Measurements from ENCODE around the gene SEMA3C.

The SEMA3C gene

DNA sequence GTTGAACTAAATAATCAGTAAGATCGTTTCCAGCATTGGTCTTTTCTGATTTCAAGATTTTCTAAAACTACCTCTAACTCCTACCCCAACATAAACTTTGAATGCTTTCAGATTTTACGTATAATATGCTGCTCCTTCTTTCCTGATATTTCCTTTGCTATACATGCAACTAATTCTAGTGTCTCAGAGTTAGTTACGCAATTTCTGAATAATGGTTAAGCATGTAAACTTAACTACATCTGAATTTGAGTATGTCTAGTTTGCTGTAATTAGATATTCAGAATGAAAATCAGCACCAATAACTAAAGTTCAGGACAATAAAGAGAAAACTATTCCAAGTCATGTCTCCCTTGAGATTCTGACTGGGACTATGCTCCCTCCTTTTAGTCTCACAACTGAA lies 71.0 kb downstream of the SEMA3C start:
- DNase-seq = no peak

DNA sequence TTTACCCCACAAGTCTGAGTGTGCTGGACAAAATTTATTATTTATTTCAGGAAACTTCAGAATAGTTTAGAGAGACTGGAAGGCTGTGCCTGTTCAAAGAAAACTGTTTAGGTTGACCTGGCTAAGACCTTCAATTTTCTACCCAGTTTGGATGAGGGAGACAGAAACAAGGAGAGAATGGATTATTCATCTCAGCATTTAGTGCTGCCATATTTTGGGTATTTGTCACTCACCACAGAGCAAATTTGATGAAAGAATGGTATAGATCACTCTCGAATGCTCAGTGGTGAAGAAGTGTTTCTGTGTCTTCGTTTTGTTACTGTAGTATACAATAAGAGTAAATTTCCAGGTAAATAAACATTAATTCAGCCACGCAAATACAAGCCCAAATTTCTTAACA lies 71.8 kb downstream of the SEMA3C start:
- DNase-seq = no peak

DNA sequence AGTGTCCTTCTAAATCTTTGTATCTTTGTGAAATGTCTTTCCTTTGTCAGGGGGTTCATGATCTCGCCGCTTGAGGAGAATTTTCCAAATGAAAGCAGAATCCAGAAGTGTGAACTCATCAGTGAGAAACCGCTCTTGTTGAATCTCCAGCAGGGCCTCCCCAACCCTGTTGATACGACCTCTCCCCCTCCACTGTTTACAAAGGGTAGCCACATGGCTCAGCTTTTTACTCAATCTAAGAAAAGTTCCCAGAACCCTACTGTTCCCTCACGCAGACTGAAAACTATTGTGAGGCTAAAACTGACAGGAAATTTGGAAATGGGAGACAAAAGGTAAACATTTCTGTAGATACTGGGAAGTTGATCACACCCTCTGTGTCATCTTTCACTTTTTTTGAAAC lies 73.9 kb downstream of the SEMA3C start:
- DNase-seq = no peak

DNA sequence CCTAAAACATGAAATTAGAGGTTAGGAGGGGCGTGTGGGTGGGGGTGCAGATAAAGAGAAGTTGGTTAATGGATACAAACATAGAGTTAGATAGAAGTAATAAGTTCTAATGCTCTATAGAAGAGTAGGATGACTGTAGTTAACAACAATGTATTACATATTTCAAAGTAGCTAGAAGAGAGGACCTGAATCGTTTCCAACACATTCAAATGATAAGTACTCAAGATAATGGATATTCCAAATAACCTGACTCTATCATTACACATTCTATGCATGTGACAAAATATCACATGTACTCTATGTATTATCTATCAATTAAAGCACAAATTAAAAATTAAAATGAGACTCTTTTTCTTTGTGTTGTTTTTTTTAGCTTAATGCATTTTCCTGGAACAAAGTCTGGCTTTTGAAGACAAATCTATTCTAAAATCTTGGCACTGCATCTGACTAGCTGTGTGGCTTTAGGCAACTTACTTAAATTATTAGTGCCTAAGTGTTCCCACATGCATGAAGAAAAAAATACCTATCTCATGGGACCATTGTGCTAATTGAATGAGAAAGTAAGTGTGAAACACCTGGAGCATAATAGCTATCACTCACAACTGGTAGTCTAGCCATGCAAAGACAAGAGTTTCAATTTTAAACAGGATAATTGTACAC lies 75.7 kb downstream of the SEMA3C start:
- DNase-seq = no peak

DNA sequence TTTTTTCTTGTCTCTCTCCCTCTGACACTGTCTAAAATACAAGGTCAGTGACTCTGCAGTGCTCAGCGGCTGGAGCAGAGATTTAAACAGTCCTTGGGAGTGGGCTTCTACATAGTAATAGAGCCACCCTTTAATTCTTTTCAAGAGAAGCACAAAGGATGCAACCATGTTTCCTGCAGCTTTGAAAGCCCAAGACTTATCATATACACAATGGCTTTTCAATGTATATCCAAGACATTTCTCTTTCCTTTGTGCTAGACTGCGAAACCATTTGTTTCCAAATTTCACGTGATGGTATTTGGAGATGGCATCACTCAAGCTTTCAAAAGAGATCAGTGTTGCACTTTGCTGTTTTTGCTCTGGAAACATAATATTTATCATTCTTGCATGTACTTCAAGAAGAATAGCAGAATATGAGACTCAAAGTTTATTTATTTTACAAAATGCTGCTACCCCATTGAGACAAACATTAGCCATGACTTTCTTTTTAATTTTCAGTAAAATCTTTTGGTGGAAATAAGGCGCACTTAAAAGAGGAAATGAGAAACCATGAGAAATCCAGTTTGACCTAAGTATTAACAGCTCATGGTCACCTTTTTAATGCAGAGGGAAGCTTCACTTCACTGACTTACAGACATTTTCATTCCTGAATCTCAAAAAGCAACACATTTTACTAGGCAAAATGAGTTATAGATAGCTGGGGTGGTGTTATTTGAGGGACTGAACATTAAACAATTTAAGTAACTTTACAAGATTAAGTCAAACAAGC lies 76.6 kb downstream of the SEMA3C start:
- no peak for DNase-seq

DNA sequence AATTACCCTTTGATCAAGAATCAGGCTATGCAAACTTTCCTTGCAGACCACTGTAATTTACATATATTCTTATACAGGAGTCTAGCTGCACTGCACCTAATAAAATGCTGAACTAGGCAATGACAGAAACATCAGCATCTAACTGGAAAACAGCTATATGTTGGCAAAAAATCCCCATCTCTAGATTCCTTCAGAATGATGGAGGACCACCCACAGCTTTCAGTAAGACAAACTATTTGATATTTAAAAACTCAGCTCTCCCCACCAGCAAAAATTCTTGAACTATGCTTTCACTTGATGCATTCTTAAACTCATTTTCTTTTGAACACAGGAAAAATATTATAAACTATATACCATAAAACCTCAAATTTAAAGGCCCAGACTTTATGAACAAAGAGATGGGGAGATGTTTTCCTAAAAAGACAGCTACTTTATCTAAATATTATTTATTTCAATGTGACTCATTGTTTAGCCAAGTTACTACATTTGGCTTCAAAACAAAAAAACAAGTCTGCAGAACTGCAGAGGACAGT lies 77.4 kb downstream of the SEMA3C start:
- DNase-seq = no peak

DNA sequence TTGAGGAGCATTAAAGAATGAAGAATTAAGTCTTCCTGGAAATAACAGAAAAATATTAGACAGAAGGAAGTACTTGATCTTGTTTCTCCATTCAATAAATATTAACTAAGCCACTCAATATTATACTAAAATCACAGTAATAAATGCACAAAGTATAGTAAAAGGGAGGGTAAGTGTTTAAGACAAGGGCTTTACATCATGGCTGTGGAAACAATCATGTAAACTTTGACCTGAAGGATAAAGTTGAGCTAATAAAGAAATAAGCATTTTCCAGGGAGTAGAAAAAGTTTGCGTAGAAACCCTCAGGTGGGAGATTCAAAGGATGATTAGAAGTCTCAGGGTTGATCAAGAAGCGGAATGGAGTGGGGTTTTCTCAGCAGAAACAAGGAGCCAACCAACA lies 78.2 kb downstream of the SEMA3C start:
- DNase-seq = no peak

DNA sequence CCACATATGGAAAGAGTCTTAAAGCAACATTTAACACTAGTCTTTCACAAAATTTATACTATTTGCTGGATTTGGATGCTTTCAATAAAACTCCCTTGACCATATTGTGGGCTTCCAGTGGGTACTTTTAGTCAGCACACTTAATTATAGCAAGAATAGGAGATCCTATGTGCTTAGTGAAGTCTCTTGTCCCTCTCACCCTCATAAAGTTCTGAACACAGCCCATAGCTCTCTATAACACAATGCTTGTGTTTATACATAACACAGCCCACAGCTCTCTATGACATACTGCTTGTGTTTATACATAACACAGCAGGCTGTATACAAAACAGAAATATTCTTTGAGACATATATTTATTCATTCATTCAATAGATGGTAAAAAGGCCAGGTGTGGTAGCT lies 79.0 kb downstream of the SEMA3C start:
- peak; percentile 14 for DNase-seq

DNA sequence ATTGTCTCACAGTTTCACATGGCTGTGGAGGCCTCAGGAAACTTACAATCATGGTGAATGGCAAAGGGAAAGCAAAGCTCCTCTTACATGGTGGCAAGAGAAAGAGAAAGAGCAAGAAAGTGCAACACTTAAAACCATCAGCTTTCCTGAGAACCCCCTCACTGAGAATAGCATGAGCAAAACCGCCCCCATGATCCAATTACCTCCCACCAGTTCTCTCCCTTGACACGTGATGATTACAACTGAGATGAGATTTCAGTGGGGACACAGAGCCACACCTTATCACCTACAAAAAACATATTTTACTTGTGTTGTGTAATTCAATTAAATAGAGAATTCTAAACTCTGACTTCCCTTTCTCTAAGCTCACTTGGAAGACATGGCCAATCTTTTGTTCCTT lies 80.2 kb downstream of the SEMA3C start:
- no peak for DNase-seq

DNA sequence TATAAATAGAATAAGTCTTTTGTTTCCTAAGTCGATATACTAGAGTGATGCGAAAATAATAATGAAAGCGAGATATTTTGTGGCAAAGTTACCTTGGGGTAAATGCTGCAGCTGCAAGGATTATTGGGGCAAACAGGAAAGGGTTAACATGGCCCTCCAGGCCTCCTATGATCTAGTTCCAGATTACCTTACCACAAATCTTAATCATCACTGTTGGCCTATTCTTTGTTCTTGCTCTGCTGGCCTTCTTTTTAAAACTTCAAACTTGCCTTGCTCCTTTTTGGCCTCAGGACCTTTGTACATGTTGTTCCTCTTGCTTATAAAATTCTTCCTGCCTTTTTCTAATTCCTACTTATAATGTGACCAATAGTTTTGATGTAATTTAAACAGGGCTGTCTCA lies 81.5 kb downstream of the SEMA3C start:
- no peak for DNase-seq

DNA sequence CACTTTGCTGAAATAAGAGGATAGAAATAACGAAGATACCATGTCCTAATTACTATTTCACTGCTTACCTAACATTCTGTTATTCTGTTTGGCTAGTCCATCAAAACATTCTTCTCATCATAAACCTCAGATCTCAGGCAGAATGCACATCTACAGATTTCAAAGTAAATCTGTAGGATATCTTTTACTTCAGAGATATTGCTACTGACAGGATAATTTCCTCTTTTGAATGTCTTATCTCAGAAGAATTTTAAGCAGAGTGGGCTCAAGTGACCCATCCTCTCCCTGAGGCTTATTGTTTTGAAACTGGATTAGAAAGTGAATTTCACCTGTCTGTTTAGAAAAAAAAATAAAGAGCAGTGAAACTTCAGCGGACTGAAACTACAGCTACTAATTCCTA lies 83.6 kb downstream of the SEMA3C start:
- DNase-seq = no peak

DNA sequence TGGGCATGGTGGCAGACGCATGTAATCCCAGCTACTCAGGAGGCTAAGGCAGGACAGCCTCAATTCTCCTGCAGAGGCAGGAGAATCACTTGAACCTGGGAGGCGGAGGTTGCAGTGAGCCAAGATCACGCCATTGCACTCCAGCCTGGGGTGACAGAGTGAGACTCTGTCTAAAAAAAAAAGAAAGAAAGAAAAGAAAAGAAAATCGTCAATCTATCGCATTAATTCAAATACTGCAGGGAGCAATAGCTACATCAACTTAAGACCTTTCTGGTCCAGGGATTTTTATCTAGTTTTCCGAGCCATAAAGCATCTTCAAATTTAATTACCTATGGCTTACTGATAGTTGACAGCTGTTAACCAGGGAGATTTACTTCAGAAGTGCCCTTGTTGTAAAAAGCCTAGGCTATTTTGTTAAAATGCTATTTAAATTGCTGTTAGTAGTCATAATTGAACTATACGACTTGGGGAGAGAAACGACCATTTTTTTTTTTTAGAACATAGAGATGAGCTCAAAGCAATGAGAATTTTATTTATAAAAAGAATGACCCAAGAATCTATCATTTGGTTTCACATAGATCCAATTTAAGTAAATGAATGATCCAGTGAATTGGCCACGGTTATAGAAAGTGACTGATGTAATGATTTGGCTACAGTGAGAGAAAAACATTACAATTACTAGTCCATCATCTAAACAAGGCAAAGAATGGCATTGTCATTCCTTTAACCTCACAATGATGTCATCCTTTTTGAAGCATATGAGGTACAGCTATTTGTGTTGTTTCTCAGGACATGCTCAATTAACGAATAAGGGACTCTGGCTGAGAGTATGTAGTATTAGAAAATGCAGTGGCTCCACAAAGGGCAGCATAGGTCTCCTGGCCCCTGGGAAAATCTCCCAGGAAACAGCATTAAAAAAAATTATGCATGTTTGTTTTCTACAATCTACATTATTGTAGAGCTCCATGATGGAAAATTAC lies 85.3 kb downstream of the SEMA3C start:
- DNase-seq = peak; percentile 23

DNA sequence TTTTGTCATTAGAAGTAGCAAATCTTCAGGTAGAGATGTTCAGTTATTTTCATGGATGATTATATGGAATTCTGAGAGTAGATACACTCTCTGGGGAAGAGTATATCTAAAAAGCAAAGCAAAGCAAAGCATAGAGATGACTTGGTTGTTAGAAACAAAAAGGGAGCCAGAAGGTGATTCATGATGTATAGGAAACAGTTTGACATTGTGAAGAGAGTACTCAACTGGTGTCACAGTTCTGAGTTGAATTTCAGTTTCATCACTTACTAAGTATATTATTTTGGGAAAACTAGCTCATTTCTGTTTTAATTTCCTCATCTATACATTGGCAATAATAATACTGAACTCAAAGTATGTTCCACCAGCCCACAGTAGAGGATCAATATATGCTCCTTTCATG lies 86.8 kb downstream of the SEMA3C start:
- DNase-seq = no peak

DNA sequence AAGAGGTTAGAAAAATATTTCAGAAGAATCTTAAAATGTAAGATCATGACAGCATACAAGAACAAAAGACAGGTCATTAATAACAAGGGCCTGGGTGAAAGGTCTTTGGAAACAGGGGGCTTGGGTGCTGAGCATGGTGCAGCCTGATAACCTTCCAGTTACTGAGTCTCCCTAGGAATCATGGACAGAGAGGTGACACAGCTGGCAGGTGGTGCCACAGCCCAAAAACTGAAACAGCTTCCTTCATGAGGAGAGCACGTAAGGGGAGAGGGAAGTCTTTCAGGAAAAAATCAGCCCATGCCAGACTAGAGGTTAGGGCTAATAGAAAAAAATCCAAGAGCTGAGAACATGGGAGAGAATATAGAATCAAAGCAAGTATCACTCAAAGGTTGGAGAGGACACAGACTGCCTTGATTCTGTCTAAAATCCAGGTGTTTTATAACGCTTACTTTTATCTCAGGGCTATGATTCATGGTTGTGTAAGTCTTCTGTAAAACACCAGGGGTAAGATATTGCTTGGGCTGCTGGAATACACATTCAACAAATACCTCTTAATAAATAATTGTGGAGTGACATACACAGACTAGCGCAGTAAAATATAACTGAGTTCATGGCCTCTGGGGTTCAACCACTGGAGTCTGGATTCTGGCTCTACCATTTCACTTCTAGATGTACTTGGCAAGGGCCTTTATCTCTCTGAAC lies 88.1 kb downstream of the SEMA3C start:
- no peak for DNase-seq

DNA sequence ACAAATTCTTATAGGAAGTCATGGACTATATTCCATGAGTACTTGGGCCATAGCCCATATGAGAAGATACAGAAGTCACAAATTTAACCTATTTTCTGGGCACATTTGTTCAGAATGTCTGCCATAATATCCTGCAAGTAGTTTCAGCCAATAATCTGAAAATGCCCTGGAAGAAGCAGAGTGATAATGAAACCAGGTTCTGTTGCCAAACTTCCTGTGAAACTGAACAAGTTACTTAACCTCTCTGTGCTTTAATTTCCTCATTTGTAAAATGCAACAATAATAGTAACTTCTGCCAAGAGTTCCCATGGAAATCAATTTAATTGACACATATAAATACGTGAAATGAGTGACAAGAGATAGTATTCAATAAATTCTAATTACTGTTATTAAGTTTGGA lies 88.8 kb downstream of the SEMA3C start:
- no peak for DNase-seq

DNA sequence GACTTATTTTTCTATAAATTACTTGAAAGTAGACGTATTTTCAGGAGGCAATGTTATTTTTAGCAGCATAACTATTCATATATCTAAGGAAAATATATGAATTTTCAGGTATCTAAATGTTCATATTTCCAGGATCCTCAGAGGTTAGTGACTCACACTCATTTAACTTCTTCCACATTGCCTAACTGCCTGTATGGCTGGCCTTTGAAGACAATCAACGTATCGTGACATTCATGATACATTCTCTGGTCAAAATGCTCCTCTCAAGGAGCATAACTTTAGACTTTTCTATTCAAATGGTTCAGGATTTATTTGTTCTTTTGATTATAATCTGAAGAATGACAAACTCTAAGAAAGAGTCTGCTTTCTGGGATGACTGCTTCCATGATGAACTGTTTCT lies 89.3 kb downstream of the SEMA3C start:
- no peak for DNase-seq

DNA sequence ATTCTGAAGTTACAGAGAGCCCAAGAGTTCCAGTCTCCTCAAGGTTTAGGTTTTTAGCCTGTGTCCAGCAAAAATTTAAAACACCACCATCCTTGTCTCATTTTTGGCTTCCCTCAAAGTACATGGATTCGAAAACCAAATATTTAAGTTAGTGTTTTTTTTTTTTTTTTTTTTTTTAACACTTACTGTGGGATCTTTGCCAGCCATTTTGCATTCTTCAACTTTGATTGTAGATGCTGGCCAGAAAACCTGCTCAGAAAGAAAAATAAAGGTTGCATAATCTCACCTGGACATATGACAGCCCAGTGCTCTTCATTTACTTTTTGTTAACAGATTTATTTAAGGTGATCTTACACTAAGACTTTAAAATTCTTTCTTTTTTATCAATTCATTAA lies 91.6 kb downstream of the SEMA3C start:
- DNase-seq = no peak

DNA sequence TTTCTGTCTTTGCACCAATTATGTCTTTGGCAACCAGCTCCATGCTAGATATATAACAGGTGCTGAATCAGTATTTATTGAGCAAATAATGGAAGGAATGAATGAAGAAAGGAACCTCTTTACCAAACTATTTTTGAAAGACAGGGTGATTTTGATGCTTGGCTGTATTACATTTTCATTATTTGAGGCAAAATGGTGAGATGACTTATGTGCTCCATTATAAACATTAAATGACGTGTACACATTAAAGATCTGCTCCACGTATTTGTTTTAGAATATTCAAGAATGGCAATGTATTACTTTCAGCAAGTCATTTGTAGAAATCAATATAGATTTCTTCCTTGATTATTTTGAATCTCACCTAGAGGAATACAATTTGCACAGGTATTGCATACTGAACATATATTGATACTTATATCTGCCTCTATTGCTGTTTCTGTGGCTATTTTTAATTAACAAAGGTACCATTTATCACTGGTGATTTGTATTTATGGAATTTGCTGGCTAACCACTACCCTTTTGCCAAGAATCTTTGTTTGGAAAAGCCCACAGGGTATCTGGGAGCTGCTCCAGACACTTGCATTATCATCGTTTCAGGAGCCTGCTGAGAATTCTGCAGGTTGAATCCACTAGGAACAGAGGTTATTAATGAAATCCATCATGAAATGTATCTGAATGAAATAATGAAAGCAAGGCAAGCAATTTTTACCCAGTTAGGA lies 92.2 kb downstream of the SEMA3C start:
- no peak for DNase-seq

DNA sequence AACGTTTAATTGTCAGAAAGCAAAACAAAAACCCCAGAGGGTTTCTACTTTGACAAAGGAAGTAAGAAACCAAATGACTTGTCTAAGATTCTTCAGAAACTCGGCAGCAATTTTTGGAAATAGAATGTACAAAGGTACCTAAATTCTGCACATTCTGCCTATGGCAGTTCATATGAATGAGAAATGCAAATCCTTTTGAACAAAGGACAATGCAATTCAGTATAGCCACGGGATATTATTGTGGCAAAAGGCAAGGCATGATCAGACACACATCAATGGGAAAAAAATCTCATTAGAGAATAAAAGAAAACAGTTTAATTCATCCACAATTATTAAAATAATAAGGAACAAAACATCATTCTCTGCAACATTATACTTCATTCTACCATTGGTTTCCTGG lies 93.4 kb downstream of the SEMA3C start:
- no peak for DNase-seq

DNA sequence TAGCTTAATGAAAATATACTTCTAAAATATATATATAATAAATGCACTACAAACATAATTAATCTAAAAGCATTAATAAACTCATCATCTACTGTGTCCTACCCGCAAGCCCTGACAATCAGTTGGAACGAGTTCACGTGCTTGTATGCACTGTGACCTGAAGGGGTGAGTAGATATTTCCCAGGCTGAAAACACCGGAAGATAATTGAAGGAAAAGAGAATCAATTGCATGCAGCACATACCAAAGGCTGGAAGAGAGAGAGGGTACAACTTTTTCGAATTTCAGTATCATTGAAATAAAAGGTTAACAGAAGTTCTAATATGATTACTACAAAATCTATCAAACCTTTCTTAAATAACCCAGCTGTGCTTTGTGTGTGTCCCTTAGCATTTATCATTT lies 94.6 kb downstream of the SEMA3C start:
- no peak for DNase-seq

DNA sequence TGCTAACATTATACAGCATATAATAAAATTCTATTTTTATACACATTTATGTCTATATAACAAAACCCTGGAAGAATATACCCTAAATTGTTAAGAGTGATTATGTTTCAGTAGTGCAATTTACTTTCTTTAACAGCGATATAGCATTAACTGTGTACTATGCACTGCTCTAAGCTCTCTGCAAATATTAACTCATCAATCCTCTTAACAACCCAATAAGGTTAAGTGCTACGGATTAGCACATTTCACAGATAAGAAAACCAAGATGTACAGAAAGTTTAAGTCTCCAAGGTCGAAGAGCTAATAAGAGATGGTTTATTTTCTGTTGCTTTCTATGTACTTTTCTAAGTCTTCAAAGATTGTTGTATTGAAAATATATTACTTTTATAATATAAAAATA lies 95.8 kb downstream of the SEMA3C start:
- DNase-seq = peak; percentile 8

DNA sequence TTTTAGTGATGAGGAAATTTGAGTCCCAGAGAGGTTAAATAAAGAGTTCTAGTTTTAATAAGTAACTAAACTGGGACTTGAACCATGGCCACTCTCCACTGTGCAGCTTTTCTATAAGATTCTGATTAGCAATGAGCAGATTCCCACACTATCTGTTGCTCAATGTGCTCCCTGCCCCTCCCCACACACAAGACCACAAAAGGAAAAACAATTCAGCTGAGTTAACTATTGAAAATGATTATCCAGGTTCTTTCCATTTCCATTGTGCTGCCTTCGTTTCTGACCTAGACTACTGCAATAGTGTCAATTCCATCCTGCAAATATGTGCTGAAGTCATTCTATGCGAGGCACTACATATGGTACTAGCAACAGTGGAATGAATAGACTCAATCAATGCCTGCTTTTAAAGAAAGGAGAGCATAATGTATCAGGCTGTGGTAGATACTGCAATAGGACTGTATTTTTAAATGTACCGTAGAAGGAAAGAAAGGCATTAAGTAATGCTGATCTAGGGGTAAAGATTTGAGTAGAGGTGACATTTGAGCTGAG lies 97.0 kb downstream of the SEMA3C start:
- DNase-seq = no peak

Data from NCI-H748 treated with DMSO at 0.1 percent for 48 hours (cell line).